Nephron (organoid): ENCODE measurements around the gene MCCC1.

ENCODE experiments used
- H3K27ac Mint-ChIP-seq, 3 experiments: 2 replicates each; pipeline ENCODE4 v1.8.0; 2020; ENCODE audit warnings: mixed read lengths in 3 of 3, mild to moderate bottlenecking in 2 of 3, moderate library complexity in 1 of 3
- H3K27me3 Mint-ChIP-seq: 2 replicates; pipeline ENCODE4 v1.8.0; 2021; ENCODE audit warnings: low read depth, mild to moderate bottlenecking, moderate library complexity, mixed read lengths
- H3K36me3 Mint-ChIP-seq: 2 replicates; pipeline ENCODE4 v1.8.0; 2020; ENCODE audit warnings: low read depth, mixed read lengths
- H3K4me1 Mint-ChIP-seq: 2 replicates; pipeline ENCODE4 v1.8.0; 2020; ENCODE audit warnings: mixed read lengths
- H3K4me3 Mint-ChIP-seq, 3 experiments: 2 replicates each; pipeline ENCODE4 v1.8.0; 2020; ENCODE audit warnings: mild to moderate bottlenecking in 3 of 3, mixed read lengths in 3 of 3, moderate library complexity in 2 of 3
- H3K9me3 Mint-ChIP-seq: 2 replicates; pipeline ENCODE4 v1.8.0; 2020; ENCODE audit warnings: mixed read lengths
- TF ChIP-seq, protein P1 (sequence below), 3 experiments: fragments of 200-600 bp; sonication (generic); IDR thresholded peaks; one replicate each; pipeline ENCODE4 v1.5.0; 2021; ENCODE audit warnings: antibody characterized with exemption in 3 of 3; ENCODE audit not compliant: unreplicated experiment in 3 of 3

Gene MCCC1

DNA sequence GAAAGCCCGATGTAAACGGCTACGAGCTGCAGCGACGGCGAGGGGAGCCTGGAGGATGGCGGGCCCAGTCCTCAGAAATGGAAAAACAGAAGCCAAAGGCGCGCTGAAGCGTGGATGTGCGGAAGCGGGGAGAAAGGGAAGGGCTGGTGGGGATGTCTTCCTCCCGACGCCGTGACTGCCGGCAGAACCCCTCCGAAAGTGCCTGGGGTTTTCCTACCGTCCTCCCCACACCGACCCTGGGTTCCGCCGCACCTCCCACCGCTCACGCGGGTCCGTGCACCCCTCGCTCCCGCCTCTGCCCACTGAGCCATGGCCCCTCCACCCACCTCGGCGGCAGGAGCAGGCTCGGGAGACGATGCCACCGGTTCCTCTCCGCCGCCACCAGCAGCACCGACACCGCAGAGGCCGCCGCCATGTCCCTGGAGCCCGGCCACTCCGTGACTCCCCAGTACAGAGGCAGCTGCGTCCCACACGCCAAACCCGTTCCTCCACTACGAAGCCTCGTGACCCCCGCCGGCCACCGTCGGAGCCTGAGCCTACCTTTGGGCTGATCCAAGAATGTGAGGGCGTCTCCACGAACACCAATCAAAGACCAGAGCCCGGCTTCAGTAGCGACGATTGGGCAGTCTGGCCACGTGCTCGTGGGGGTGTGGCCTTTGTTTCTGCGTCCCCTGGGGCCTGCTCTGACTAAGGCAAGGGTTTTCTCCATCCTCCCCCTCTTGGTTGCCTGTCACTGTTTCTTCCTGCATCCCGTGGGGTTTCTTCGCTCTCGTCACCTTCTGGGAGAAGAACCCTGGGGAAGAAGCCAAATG, at the start of gene MCCC1:
Gene MCCC1 (minus strand): TSS at position 471 of the 812 bp plus-strand sequence. CDS start 56 bp downstream, at position 415.
- Mint-ChIP-seq H3K4me3 (peak within 1 kb of the TSS; percentile 96 to 98 (median 98)), H3K4me1 (peaks cover 25% of the 10 kb centered on the region), H3K36me3 (peaks cover 19% of the 10 kb centered on the region), H3K27ac (peak within 1 kb of the TSS; percentile 84 to 95 (median 92)), H3K9me3 (no peaks in the 10 kb centered on the region), H3K27me3 (no peaks in the 10 kb centered on the region)
- TF ChIP-seq, protein P1, sequence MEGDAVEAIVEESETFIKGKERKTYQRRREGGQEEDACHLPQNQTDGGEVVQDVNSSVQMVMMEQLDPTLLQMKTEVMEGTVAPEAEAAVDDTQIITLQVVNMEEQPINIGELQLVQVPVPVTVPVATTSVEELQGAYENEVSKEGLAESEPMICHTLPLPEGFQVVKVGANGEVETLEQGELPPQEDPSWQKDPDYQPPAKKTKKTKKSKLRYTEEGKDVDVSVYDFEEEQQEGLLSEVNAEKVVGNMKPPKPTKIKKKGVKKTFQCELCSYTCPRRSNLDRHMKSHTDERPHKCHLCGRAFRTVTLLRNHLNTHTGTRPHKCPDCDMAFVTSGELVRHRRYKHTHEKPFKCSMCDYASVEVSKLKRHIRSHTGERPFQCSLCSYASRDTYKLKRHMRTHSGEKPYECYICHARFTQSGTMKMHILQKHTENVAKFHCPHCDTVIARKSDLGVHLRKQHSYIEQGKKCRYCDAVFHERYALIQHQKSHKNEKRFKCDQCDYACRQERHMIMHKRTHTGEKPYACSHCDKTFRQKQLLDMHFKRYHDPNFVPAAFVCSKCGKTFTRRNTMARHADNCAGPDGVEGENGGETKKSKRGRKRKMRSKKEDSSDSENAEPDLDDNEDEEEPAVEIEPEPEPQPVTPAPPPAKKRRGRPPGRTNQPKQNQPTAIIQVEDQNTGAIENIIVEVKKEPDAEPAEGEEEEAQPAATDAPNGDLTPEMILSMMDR (IDR thresholded peaks at IDR 0.05; ENCODE audit: unreplicated experiment in 3 of 3), result no peak

DNA sequence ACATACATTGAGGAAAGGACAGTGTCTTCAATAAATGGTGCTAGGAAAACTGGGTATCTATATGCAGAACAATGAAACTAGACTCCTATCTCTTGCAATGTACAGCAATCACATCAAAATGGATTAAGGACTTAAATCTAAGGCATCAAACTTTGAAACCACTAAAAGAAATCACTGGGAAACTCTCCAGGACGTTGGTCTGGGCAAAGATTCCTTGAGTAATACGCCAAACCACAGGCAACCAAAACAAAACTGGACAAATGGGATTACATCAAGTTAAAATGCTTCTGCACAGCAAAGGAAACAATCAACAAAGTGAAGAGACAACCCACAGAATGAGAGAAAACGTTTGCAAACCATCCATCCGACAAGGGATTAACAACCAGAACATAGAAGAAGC, 48.8 kb upstream of the MCCC1 start:
- Mint-ChIP-seq H3K4me1 (peaks cover 4% of the 10 kb centered on the region), H3K9me3 (no peaks in the 10 kb centered on the region), H3K27ac (no peak overlapping the region), H3K36me3 (no peaks in the 10 kb centered on the region), H3K4me3 (no peak overlapping the region), H3K27me3 (peaks cover 5% of the 10 kb centered on the region)
- TF ChIP-seq, protein P1 (IDR thresholded peaks at IDR 0.05; ENCODE audit: unreplicated experiment in 3 of 3), result no peak

DNA sequence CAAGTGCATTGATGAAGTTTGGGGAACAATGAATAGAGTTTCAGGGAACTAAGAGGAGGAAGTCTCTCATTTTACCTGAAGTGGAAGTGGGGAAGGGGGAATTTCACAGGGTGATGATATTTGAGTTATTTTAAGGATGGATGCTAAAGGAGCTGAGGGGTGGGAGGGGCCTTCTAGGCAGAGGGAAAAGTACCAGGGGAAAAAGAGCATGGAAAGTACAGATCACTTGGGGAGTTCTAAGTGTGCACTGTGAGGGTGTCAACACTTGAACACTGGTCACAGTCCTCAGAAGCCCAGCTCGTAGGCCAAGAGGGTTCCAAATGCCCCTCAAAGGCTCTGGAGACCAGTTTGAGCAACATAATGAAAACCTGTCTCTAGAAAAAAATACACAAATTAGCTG, 45.1 kb upstream of the MCCC1 start:
- TF ChIP-seq, protein P1 (IDR thresholded peaks at IDR 0.05; ENCODE audit: unreplicated experiment in 3 of 3), result no peak
- Mint-ChIP-seq H3K36me3 (no peaks in the 10 kb centered on the region), H3K9me3 (no peaks in the 10 kb centered on the region), H3K27me3 (peaks cover 5% of the 10 kb centered on the region), H3K4me1 (no peaks in the 10 kb centered on the region), H3K27ac (no peak overlapping the region), H3K4me3 (no peak overlapping the region)

DNA sequence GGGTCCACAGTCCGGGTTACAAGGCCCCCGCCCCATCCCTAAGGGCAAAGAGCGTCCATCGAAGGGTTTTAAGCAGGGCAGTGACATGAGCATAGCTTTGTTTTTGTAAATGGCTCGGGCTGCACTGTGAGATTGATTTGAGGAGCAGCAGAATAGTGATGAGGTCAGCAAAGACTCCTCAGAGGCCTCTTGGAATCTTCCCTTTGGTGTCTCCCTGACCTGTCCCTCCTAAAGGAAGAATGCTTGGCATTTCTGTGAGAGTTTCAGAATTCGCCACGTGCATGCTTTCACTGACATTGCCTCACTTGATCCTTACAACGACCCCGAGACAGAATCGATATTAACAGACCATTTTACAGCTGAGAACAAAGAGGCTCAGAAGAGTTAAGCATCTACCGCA, 42.9 kb upstream of the MCCC1 start:
- no peaks in the 10 kb centered on the region for H3K9me3 Mint-ChIP-seq

DNA sequence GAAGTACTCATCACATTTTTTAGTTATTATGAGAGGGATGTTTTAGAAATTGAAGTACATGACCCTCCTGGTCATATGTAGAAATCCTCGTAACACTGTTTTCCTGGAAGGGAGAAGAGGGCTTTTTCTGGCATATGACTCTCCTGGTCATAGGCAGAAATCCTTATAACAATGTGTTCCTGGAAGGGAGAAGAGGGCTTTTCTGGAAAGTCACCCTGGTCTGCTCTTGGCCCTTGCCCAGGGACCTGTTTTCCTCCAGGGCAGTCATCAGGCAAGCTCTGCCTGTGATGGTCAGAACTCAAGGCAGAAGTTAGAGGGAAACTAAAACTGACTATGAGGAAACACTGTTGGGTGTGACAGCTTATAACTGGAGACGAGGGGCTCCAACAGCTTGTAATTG, 35.5 kb upstream of the MCCC1 start:
- no peak overlapping the region for H3K27ac Mint-ChIP-seq
- peaks cover 20% of the 10 kb centered on the region for H3K27me3 Mint-ChIP-seq
- H3K9me3 Mint-ChIP-seq, result peaks cover 3% of the 10 kb centered on the region
- no peak overlapping the region for H3K4me3 Mint-ChIP-seq
- no peaks in the 10 kb centered on the region for H3K36me3 Mint-ChIP-seq
- H3K4me1 Mint-ChIP-seq, result no peaks in the 10 kb centered on the region
- TF ChIP-seq, protein P1 (IDR thresholded peaks at IDR 0.05; ENCODE audit: unreplicated experiment in 3 of 3), result no peak

More for the DNA sequence above, 42.9 kb upstream of the MCCC1 start:
- TF ChIP-seq, protein P1 (IDR thresholded peaks at IDR 0.05; ENCODE audit: unreplicated experiment in 3 of 3), result no peak
- Mint-ChIP-seq H3K4me3 (no peak overlapping the region), H3K36me3 (no peaks in the 10 kb centered on the region), H3K27me3 (no peaks in the 10 kb centered on the region), H3K4me1 (no peaks in the 10 kb centered on the region), H3K27ac (peak overlapping the region in 1 of 3 experiments; percentile 77)

DNA sequence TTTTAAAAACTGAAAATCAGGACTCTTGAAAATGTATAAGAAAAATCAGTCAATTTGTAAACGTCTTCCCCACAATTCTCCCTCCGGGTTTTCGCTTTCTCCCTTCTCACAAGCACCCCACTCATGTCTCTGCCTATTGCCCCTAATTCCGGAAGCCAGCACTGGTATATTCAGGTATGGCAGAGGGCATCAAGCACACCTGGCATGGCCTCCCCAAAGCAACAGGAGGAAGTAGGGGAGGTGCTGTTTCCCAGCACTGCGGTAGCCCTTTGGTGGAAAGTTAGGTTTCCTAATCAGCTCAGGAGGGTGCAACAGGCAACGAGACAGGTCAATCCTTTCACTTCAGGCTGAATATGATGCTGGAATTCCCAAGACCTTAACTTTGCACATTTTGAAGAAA, 33.1 kb upstream of the MCCC1 start:
- TF ChIP-seq, protein P1 (IDR thresholded peaks at IDR 0.05; ENCODE audit: unreplicated experiment in 3 of 3), result no peak
- Mint-ChIP-seq H3K9me3 (peaks cover 15% of the 10 kb centered on the region), H3K4me3 (no peak overlapping the region), H3K27ac (no peak overlapping the region), H3K4me1 (no peaks in the 10 kb centered on the region), H3K27me3 (peaks cover 20% of the 10 kb centered on the region), H3K36me3 (peaks cover 4% of the 10 kb centered on the region)
